ENCODE measurements around the gene AWAT2.

Gene AWAT2

DNA sequence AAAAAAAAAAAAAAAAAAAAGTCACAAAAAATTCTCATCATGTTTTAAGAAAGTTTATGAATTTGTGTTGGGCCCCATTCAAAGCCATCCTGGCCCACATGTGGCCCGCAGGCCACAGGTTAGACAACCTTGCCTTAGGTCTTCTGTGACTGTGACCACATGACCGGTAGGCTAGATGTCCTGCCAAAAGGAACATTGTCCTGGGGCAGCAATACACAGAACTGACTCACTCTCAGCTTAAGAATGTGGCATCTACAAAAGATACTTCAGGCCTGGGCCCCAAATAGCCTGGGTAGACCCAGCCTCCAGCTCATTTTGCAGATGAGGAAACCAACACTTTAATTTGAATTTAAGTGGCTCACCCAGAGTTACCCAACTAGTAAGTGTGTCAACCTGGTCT, 10.0 kb downstream of the AWAT2 start:
- Histone ChIP-seq H2AFZ (ENCODE audit: low read depth, low read length, severe bottlenecking) (no peak overlapping the region), H3K4me3 (ENCODE audit: insufficient read depth, low read length, poor library complexity, severe bottlenecking) (no peak overlapping the region), H3K27ac (ENCODE audit: low read depth, low read length) (no peak overlapping the region), H3K36me3 (ENCODE audit: low read length) (no peaks in the 10 kb centered on the region), H3F3A (ENCODE audit: insufficient read depth) (no peaks in the 10 kb centered on the region), H3K9ac (ENCODE audit: low read length) (no peak overlapping the region), H3K4me2 (ENCODE audit: low read depth, low read length, poor library complexity, severe bottlenecking) (no peak overlapping the region), H3K27me3 (ENCODE audit: low read length) (no peaks in the 10 kb centered on the region), H3K9me3 (ENCODE audit: insufficient read depth, low read length) (no peaks in the 10 kb centered on the region), H4K20me1 (ENCODE audit: low read depth, low read length) (no peaks in the 10 kb centered on the region), H3K9me2 (replicated peaks; ENCODE audit: insufficient read depth, low read length) (no peaks in the 10 kb centered on the region), H3K79me2 (ENCODE audit: insufficient read depth, low read length) (no peaks in the 10 kb centered on the region)
- TF ChIP-seq, protein P1, sequence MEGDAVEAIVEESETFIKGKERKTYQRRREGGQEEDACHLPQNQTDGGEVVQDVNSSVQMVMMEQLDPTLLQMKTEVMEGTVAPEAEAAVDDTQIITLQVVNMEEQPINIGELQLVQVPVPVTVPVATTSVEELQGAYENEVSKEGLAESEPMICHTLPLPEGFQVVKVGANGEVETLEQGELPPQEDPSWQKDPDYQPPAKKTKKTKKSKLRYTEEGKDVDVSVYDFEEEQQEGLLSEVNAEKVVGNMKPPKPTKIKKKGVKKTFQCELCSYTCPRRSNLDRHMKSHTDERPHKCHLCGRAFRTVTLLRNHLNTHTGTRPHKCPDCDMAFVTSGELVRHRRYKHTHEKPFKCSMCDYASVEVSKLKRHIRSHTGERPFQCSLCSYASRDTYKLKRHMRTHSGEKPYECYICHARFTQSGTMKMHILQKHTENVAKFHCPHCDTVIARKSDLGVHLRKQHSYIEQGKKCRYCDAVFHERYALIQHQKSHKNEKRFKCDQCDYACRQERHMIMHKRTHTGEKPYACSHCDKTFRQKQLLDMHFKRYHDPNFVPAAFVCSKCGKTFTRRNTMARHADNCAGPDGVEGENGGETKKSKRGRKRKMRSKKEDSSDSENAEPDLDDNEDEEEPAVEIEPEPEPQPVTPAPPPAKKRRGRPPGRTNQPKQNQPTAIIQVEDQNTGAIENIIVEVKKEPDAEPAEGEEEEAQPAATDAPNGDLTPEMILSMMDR (IDR thresholded peaks at IDR 0.05; ENCODE audit: insufficient read depth, low read length, poor library complexity, severe bottlenecking), result no peak
- TF ChIP-seq EZH2phosphoT487 (conservative IDR thresholded peaks at IDR 0.05; ENCODE audit: low read length), result no peak

DNA sequence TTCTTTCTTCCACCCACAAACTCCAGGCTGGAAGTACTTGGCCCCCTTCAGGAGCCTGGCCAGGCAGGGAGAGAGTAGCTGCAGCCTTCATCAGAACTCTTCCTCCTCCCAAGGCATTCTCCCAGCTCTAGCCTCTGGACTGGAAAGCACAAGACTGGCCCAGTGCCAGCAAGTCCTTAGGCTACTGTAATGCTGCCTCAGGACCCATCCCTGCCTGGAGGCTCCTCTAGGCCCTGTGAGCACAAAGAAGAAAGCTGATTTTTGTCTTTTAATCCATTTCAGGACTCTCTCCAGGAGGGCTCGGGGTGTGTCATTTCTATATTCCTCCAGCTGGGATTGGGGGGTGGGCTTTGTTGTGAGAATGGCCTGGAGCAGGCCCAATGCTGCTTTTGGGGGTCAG, 10.8 kb downstream of the AWAT2 start:
- no peak overlapping the region for H3K9ac ChIP-seq (ENCODE audit: low read length)
- H3F3A ChIP-seq (ENCODE audit: insufficient read depth), result no peaks in the 10 kb centered on the region
- TF ChIP-seq EZH2phosphoT487 (conservative IDR thresholded peaks at IDR 0.05; ENCODE audit: low read length), result no peak
- TF ChIP-seq, protein P1 (IDR thresholded peaks at IDR 0.05; ENCODE audit: insufficient read depth, low read length, poor library complexity, severe bottlenecking), result no peak
- no peaks in the 10 kb centered on the region for H4K20me1 ChIP-seq (ENCODE audit: low read depth, low read length)
- no peak overlapping the region for H3K4me2 ChIP-seq (ENCODE audit: low read depth, low read length, poor library complexity, severe bottlenecking)
- no peak overlapping the region for H2AFZ ChIP-seq (ENCODE audit: low read depth, low read length, severe bottlenecking)
- no peaks in the 10 kb centered on the region for H3K79me2 ChIP-seq (ENCODE audit: insufficient read depth, low read length)
- no peak overlapping the region for H3K27ac ChIP-seq (ENCODE audit: low read depth, low read length)
- no peak overlapping the region for H3K4me3 ChIP-seq (ENCODE audit: insufficient read depth, low read length, poor library complexity, severe bottlenecking)
- H3K9me2 ChIP-seq (replicated peaks; ENCODE audit: insufficient read depth, low read length), result no peaks in the 10 kb centered on the region
- H3K36me3 ChIP-seq (ENCODE audit: low read length), result no peaks in the 10 kb centered on the region
- H3K27me3 ChIP-seq (ENCODE audit: low read length), result no peaks in the 10 kb centered on the region
- no peaks in the 10 kb centered on the region for H3K9me3 ChIP-seq (ENCODE audit: insufficient read depth, low read length)

DNA sequence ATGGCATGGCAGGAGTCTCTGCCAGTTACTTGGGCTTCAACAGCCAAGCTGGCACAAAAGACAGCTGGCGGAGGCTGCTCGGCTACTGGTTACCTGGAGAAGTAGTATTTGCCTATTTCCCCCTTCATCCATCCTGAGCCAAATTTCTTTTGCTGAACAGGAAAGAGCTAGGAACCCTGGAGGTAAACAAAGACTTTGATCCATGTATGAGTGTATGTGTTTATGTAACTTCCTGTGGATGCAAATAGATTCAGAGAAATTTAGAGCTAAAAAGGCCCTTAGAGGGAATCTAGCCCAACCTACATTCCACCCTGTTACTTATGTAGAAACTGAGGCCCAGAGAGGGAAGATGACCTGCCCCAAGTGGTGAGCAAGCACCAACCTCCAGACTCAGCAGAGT, 11.2 kb downstream of the AWAT2 start:
- no peaks in the 10 kb centered on the region for H3K27me3 ChIP-seq (ENCODE audit: low read length)
- TF ChIP-seq, protein P1 (IDR thresholded peaks at IDR 0.05; ENCODE audit: insufficient read depth, low read length, poor library complexity, severe bottlenecking), result no peak
- TF ChIP-seq EZH2phosphoT487 (conservative IDR thresholded peaks at IDR 0.05; ENCODE audit: low read length), result no peak
- H4K20me1 ChIP-seq (ENCODE audit: low read depth, low read length), result no peaks in the 10 kb centered on the region

More for the DNA sequence above, 11.2 kb downstream of the AWAT2 start:
- Histone ChIP-seq H3K79me2 (ENCODE audit: insufficient read depth, low read length) (no peaks in the 10 kb centered on the region), H3K4me3 (ENCODE audit: insufficient read depth, low read length, poor library complexity, severe bottlenecking) (no peak overlapping the region), H3K9me3 (ENCODE audit: insufficient read depth, low read length) (no peaks in the 10 kb centered on the region), H3K9me2 (replicated peaks; ENCODE audit: insufficient read depth, low read length) (no peaks in the 10 kb centered on the region), H3F3A (ENCODE audit: insufficient read depth) (no peaks in the 10 kb centered on the region), H3K9ac (ENCODE audit: low read length) (no peak overlapping the region), H3K27ac (ENCODE audit: low read depth, low read length) (no peak overlapping the region), H3K4me2 (ENCODE audit: low read depth, low read length, poor library complexity, severe bottlenecking) (no peak overlapping the region), H2AFZ (ENCODE audit: low read depth, low read length, severe bottlenecking) (no peak overlapping the region), H3K36me3 (ENCODE audit: low read length) (no peaks in the 10 kb centered on the region)
